HepG2 (cell line): Measurements from ENCODE around the gene CTDNEP1. TPM values are rescaled to one million over a fixed set of nuclear protein-coding genes. Genes with fewer than 3 reads are reported as not detected.

Source experiments
- CBX2 ChIP-seq, 2 experiments: fragments of 200-600 bp in 1 of 2; sonication (generic); formaldehyde crosslinking in 1 of 2; IDR thresholded peaks; 2 replicates each; pipeline versions ENCODE4 v1.7.0 to v1.8.1; 2018 to 2022; ENCODE audit warnings: low read depth in 2 of 2, low read length in 1 of 2, mild to moderate bottlenecking in 1 of 2, missing genetic modification reagents in 1 of 2
- CSRNP1 ChIP-seq: sonication (generic); formaldehyde crosslinking; IDR thresholded peaks from 2 replicates; pipeline ENCODE4 v1.8.1; 2023; ENCODE audit warnings: mild to moderate bottlenecking, missing genetic modification reagents
- DMAP1 ChIP-seq: IDR thresholded peaks from 2 replicates; pipeline ENCODE4 v1.6.1; 2016
- GPBP1L1 ChIP-seq: sonication (generic); formaldehyde crosslinking; IDR thresholded peaks from 2 replicates; pipeline ENCODE4 v1.5.0; 2020; ENCODE audit warnings: mild to moderate bottlenecking, missing genetic modification reagents
- KAT8 ChIP-seq: IDR thresholded peaks from 2 replicates; pipeline ENCODE4 v1.6.1; 2016; ENCODE audit warnings: missing genetic modification reagents, missing compliant biosample characterization
- MLLT10 ChIP-seq: sonication (generic); formaldehyde crosslinking; IDR thresholded peaks from 2 replicates; pipeline ENCODE4 v1.4.0; 2020; ENCODE audit warnings: missing genetic modification reagents
- MTF2 ChIP-seq: sonication (generic); formaldehyde crosslinking; IDR thresholded peaks from 2 replicates; pipeline ENCODE4 v1.5.0; 2020; ENCODE audit warnings: missing genetic modification reagents, borderline replicate concordance
- NFE2L1 ChIP-seq: sonication (generic); formaldehyde crosslinking; IDR thresholded peaks from 2 replicates; pipeline ENCODE4 v1.4.0; 2020; ENCODE audit warnings: missing genetic modification reagents, mild to moderate bottlenecking, borderline replicate concordance
- NFKB2 ChIP-seq: sonication (generic); formaldehyde crosslinking; IDR thresholded peaks from 2 replicates; pipeline ENCODE4 v1.4.0; 2020; ENCODE audit warnings: missing genetic modification reagents, borderline replicate concordance
- POGK ChIP-seq: sonication (generic); formaldehyde crosslinking; conservative IDR thresholded peaks from 2 replicates; pipeline ENCODE4 v1.8.0; 2022; ENCODE audit warnings: mild to moderate bottlenecking, moderate library complexity, missing genetic modification reagents
- RAD21 ChIP-seq: fragments of 450-650 bp; formaldehyde crosslinking; IDR thresholded peaks from 2 replicates; pipeline ENCODE4 v1.5.0; 2020; ENCODE audit warnings: mild to moderate bottlenecking
- SSRP1 ChIP-seq: IDR thresholded peaks from 2 replicates; pipeline ENCODE4 v1.6.1; 2016; ENCODE audit warnings: control low read depth
- TGIF2 ChIP-seq: IDR thresholded peaks from 2 replicates; pipeline ENCODE4 v1.6.1; 2016; ENCODE audit warnings: control low read depth, missing compliant biosample characterization
- THYN1 ChIP-seq: sonication (generic); formaldehyde crosslinking; IDR thresholded peaks from 2 replicates; pipeline ENCODE4 v1.8.1; 2023; ENCODE audit warnings: low read depth, mild to moderate bottlenecking, moderate library complexity, missing genetic modification reagents, borderline replicate concordance
- USF2 ChIP-seq, 2 experiments: sonication (generic) in 1 of 2; formaldehyde crosslinking in 1 of 2; IDR thresholded peaks; 2 replicates each; pipeline versions ENCODE4 v1.5.1 to v1.6.1; 2011 to 2020; ENCODE audit warnings: borderline replicate concordance in 1 of 2, low read depth in 1 of 2, low read length in 1 of 2, mild to moderate bottlenecking in 1 of 2, missing genetic modification reagents in 1 of 2, moderate library complexity in 1 of 2
- ZFY ChIP-seq: sonication (generic); formaldehyde crosslinking; IDR thresholded peaks from 2 replicates; pipeline ENCODE4 v1.4.0; 2020; ENCODE audit warnings: missing genetic modification reagents
- ZNF121 ChIP-seq: sonication (generic); formaldehyde crosslinking; IDR thresholded peaks from 2 replicates; pipeline ENCODE4 v1.5.0; 2020; ENCODE audit warnings: mild to moderate bottlenecking, missing genetic modification reagents
- ZNF382 ChIP-seq: sonication (generic); formaldehyde crosslinking; IDR thresholded peaks from 2 replicates; pipeline ENCODE4 v1.5.0; 2020; ENCODE audit warnings: missing genetic modification reagents, mild to moderate bottlenecking, borderline replicate concordance
- ZNF451 ChIP-seq: sonication (generic); formaldehyde crosslinking; IDR thresholded peaks from 2 replicates; pipeline ENCODE4 v1.5.0; 2020; ENCODE audit warnings: mild to moderate bottlenecking, missing genetic modification reagents
- ZNF792 ChIP-seq: IDR thresholded peaks from 2 replicates; pipeline ENCODE4 v1.6.1; 2016
- ZSCAN29 ChIP-seq: sonication (generic); formaldehyde crosslinking; conservative IDR thresholded peaks from 2 replicates; pipeline ENCODE4 v1.4.0; 2020; ENCODE audit warnings: mild to moderate bottlenecking, missing genetic modification reagents
- polyA plus RNA-seq, 8 experiments: library from polyadenylated mRNA; depleted of rRNA in 3 of 8; stranded (reverse) in 7 of 8; unstranded in 1 of 8; fragments of >200 nt; fragmentation: Illumina TruSeq in 4 of 8; extraction: Trizol in 4 of 8; gene quantifications; 2 replicates each; pipeline versions ENCODE4 v1.2.1 to v1.2.3, GENCODE V29; 2011 to 2016; ENCODE audit warnings: low read depth in 4 of 8, missing spikeins in 1 of 8, mixed read lengths in 1 of 8; ENCODE audit not compliant: insufficient read depth in 1 of 8
- total RNA-seq, 5 experiments: library from RNA; depleted of rRNA; stranded (reverse); fragments of >200 nt; fragmentation: Illumina TruSeq; extraction: Trizol; gene quantifications; 2 replicates each; pipeline ENCODE4 v1.2.3, GENCODE V29; 2016; ENCODE audit warnings: low read depth in 1 of 5

CTDNEP1 gene
- total and polyA plus RNA-seq, 2 of the 13 experiments (the other 11 are each of a cell fraction or from before 2014, with no cell fraction given): 19.8 to 118 TPM

GRCh38 chr17:7251661-7252175 is at the start of gene CTDNEP1 (continued):
- TF ChIP-seq GPBP1L1 (CRISPR knock-in tag) (no peak), ZNF451 (CRISPR knock-in tag) (peak; percentile 37; the same call in 1 of the 2 replicates), POGK (CRISPR knock-in tag) (0 out of 2 replicates have a peak, but pooled peaks have one; percentile 14), KAT8 (CRISPR knock-in tag) (peak; percentile 88; the same call in 1 of the 2 replicates), CBX2 (IDR thresholded peaks at IDR 0.05; ENCODE audit: low read depth, low read length) (no peak), CBX2 (CRISPR knock-in tag; IDR thresholded peaks at IDR 0.05; ENCODE audit: low read depth) (no peak), ZNF382 (CRISPR knock-in tag) (no peak), NFE2L1 (CRISPR knock-in tag) (no peak), CSRNP1 (peak; percentile 71; the same call in 1 of the 2 replicates), USF2 (IDR thresholded peaks at IDR 0.05; ENCODE audit: low read depth, low read length) (no peak), USF2 (CRISPR knock-in tag; IDR thresholded peaks at IDR 0.05; ENCODE audit: borderline replicate concordance) (no peak), DMAP1 (CRISPR knock-in tag) (no peak), SSRP1 (CRISPR knock-in tag) (no peak), ZNF792 (no peak), ZSCAN29 (CRISPR knock-in tag) (no peak), NFKB2 (no peak), THYN1 (CRISPR knock-in tag) (no peak), RAD21 (CRISPR knock-in tag) (peak; percentile 37), ZFY (CRISPR knock-in tag) (no peak), TGIF2 (CRISPR knock-in tag) (0 out of 2 replicates have a peak, but pooled peaks have one; percentile 13), MLLT10 (CRISPR knock-in tag) (no peak), ZNF121 (CRISPR knock-in tag) (no peak), MTF2 (CRISPR knock-in tag) (no peak)
